GM12878 (cell line): ENCODE measurements around the gene METRN. TPM values are rescaled to one million over a fixed set of nuclear protein-coding genes. Genes with fewer than 3 reads are reported as not detected.

Experiments used
- ATAC-seq: fragments of 200-7000 bp; cut with Tn5 transposase; 3 replicates; pipeline ENCODE4 v1.9.1; 2020; ENCODE audit warnings: mild to moderate bottlenecking, moderate library complexity
- BruUV-seq: library from RNA; stranded (reverse); fragments of 400-500 nt; replicated peaks from 2 replicates; lab custom pipeline; 2021; lab: Mats Ljungman, UMichigan
- CTCF ChIA-PET: fragments of 300-600 bp; sonication (Branson Sonifier 250); formaldehyde crosslinking; extraction: SDS; loops from one replicate; lab custom pipeline; 2021; ENCODE audit warnings: inconsistent platforms; lab: Yijun Ruan, JAX
- POLR2A ChIA-PET: fragments of 350-600 bp; formaldehyde crosslinking; extraction: SDS; loops from one replicate; lab custom pipeline; 2021; ENCODE audit warnings: inconsistent platforms; lab: Charles Lee
- RAD21 ChIA-PET: fragments of 300-600 bp; sonication (Branson Sonifier 250); formaldehyde crosslinking; loops from one replicate; lab custom pipeline; 2023; ENCODE audit warnings: antibody characterized with exemption; ENCODE audit not compliant: unreplicated experiment; lab: Charles Lee
- SMC1A ChIA-PET: fragments of 300-600 bp; sonication (Branson Sonifier 250); formaldehyde crosslinking; loops from one replicate; lab custom pipeline; 2023; ENCODE audit not compliant: unreplicated experiment, uncharacterized antibody; lab: Charles Lee
- DNase-seq: peaks from one replicate; pipeline ENCODE4 v3.0.0-alpha.2; 2011; ENCODE audit warnings: low read depth, low spot score
- FAIRE-seq: peaks from 3 replicates; lab custom pipeline; 2011; peaks lifted over from hg19 to GRCh38; lab: Jason Lieb, UNC
- H2AFZ ChIP-seq: 2 replicates; pipeline ENCODE4 v1.6.0; 2011; ENCODE audit warnings: low read depth, low read length, control low read depth; ENCODE audit not compliant: control insufficient read depth
- H3K27ac ChIP-seq: 2 replicates; pipeline ENCODE4 v1.5.1; 2011; ENCODE audit warnings: control low read depth; ENCODE audit not compliant: control insufficient read depth, insufficient read depth
- H3K27me3 ChIP-seq, 2 experiments: replicated peaks in 1 of 2; 2 replicates each; pipeline versions ENCODE4 v1.6.0 to v1.6.1; 2011; ENCODE audit warnings: low read length in 1 of 2; ENCODE audit not compliant: control insufficient read depth in 2 of 2, insufficient read depth in 2 of 2
- H3K36me3 ChIP-seq, 2 experiments: 2 replicates each; pipeline ENCODE4 v1.5.1; 2011; ENCODE audit warnings: low read length in 1 of 2; ENCODE audit not compliant: control insufficient read depth in 2 of 2, insufficient read depth in 2 of 2
- H3K4me1 ChIP-seq: 2 replicates; pipeline ENCODE4 v1.6.1; 2011; ENCODE audit warnings: mild to moderate bottlenecking, low read length, moderate library complexity, mixed read lengths; ENCODE audit not compliant: control insufficient read depth, insufficient read depth
- H3K4me2 ChIP-seq: 2 replicates; pipeline ENCODE4 v1.6.0; 2011; ENCODE audit warnings: control low read depth; ENCODE audit not compliant: control insufficient read depth, insufficient read depth
- H3K4me3 ChIP-seq: fragments of 200-600 bp; sonication (generic); 2 replicates; pipeline ENCODE4 v1.5.1; 2016
- H3K79me2 ChIP-seq: 2 replicates; pipeline ENCODE4 v1.6.0; 2011; ENCODE audit warnings: low read length; ENCODE audit not compliant: control insufficient read depth, insufficient read depth
- H3K9ac ChIP-seq: 2 replicates; pipeline ENCODE4 v1.8.0; 2011; ENCODE audit warnings: low read length, control low read depth, mixed read lengths; ENCODE audit not compliant: control insufficient read depth, insufficient read depth
- H3K9me3 ChIP-seq: replicated peaks from 3 replicates; pipeline ENCODE4 v1.5.1; 2011; ENCODE audit warnings: mild to moderate bottlenecking, low read length; ENCODE audit not compliant: control insufficient read depth, insufficient read depth
- H4K20me1 ChIP-seq: 2 replicates; pipeline ENCODE4 v1.6.0; 2011; ENCODE audit not compliant: control insufficient read depth, insufficient read depth
- CBFB ChIP-seq: IDR thresholded peaks from 2 replicates; pipeline ENCODE4 v1.6.1; 2016; ENCODE audit warnings: antibody characterized with exemption, low read depth
- EED ChIP-seq: sonication (generic); IDR thresholded peaks from 2 replicates; pipeline ENCODE4 v1.6.1; 2016; ENCODE audit warnings: antibody characterized with exemption, low read depth
- EZH2 ChIP-seq: IDR thresholded peaks from 2 replicates; pipeline ENCODE4 v1.6.1; 2012; ENCODE audit warnings: low read depth, mild to moderate bottlenecking, control low read depth, inconsistent platforms, low read length, borderline replicate concordance; ENCODE audit not compliant: control insufficient read depth
- MEF2A ChIP-seq: IDR thresholded peaks from 2 replicates; pipeline ENCODE4 v1.6.1; 2011; ENCODE audit warnings: low read depth, mild to moderate bottlenecking, low read length, moderate library complexity; ENCODE audit not compliant: insufficient read depth
- MEF2B ChIP-seq: fragments of 450-650 bp; IDR thresholded peaks from 2 replicates; pipeline ENCODE4 v1.6.1; 2018; ENCODE audit warnings: mild to moderate bottlenecking, moderate library complexity; ENCODE audit not compliant: partially characterized antibody, poor library complexity, severe bottlenecking
- PKNOX1 ChIP-seq: fragments of 450-650 bp; IDR thresholded peaks from 2 replicates; pipeline ENCODE4 v1.6.1; 2016; ENCODE audit warnings: mild to moderate bottlenecking
- POLR2A ChIP-seq: IDR thresholded peaks from 2 replicates; pipeline ENCODE4 v1.6.1; 2011; ENCODE audit warnings: low read depth, mild to moderate bottlenecking, low read length
- SIN3A ChIP-seq: IDR thresholded peaks from 2 replicates; pipeline ENCODE4 v1.6.1; 2012; ENCODE audit warnings: low read depth, low read length, improper control_type of control experiment
- TBL1XR1 ChIP-seq: IDR thresholded peaks from 2 replicates; pipeline ENCODE4 v1.6.1; 2012; ENCODE audit warnings: low read depth, low read length, improper control_type of control experiment
- ZBTB40 ChIP-seq: fragments of 450-650 bp; IDR thresholded peaks from 2 replicates; pipeline ENCODE4 v1.6.1; 2016; ENCODE audit warnings: mild to moderate bottlenecking, moderate library complexity, borderline replicate concordance
- WGBS: methylation state at CpG from one replicate; pipeline ENCODE4 v1.1.6; 2016; ENCODE audit warnings: low lambda C conversion rate; ENCODE audit not compliant: insufficient replicate concordance, insufficient coverage; ENCODE audit errors: missing lambda C conversion rate; 5-methylcytosine and 5-hydroxymethylcytosine counted together
- in situ Hi-C: fragments of 300-500 bp; cut with MboI; formaldehyde crosslinking; loops from 9 replicates; pipeline ENCODE4 v1.14.3; 2018; ENCODE audit warnings: mixed read lengths
- intact Hi-C: fragments of 100-400 bp; cut with micrococcal nuclease; formaldehyde crosslinking; loops from one replicate; pipeline ENCODE4 v1.14.2; 2022; ENCODE audit not compliant: unreplicated experiment
- polyA plus RNA-seq, 11 experiments: library from polyadenylated mRNA; depleted of rRNA in 4 of 11; unstranded in 6 of 11; stranded (reverse) in 5 of 11; fragments of >200 nt; fragmentation: Nextera tagmentation in 4 of 11; fragmentation: Illumina TruSeq in 1 of 11; extraction: Ambion mirVana in 4 of 11; extraction: Trizol in 1 of 11; gene quantifications; 1 replicate in 1 of 11; 2 replicates in 10 of 11; pipeline versions ENCODE4 v1.2.1 to v1.2.3, GENCODE V29; 2011 to 2016; ENCODE audit warnings: inconsistent platforms in 2 of 11, missing spikeins in 2 of 11, low read depth in 1 of 11
- total RNA-seq, 4 experiments: library from RNA; depleted of rRNA in 3 of 4; stranded (reverse); fragments of >200 nt in 3 of 4; fragmentation: Illumina TruSeq in 1 of 4; extraction: Trizol in 1 of 4; gene quantifications; 2 replicates each; pipeline versions ENCODE4 v1.2.1 to v1.2.3, GENCODE V29; 2013 to 2021

Gene METRN
- total and polyA plus RNA-seq, 10 of the 15 experiments (the other 5 are each of a cell fraction or from before 2014, with no cell fraction given) = 0.11 to 12.8 (median 1.1) TPM; not detected in 1

- FAIRE-seq (no peak), DNase-seq (no peak), ATAC-seq (no peak)
- WGBS = 80% methylated on average over 22 of the region's 22 CpGs
- ChIA-PET RAD21 (no interaction called here), POLR2A (interaction anchor here (1.0 to 1.4 kb wide), 2 partner anchors 9 to 11 kb away, joined by 3 to 6 read pairs; partner anchors contain the start of gene ANTKMT), CTCF (interaction anchor here (0.7 to 1.4 kb wide), 5 partner anchors 10 to 881 kb away, joined by 3 to 6 read pairs (median 3); partner anchors contain the start of genes ANTKMT and IFT140), SMC1A (no interaction called here)
- H3K4me2 ChIP-seq = no peak overlapping the region
- H3K4me3 ChIP-seq = no peak overlapping the region
- no peaks in the 10 kb centered on the region; the same call in 1 of the 2 replicates for H3K79me2 ChIP-seq
- no TSS peak for BruUV-seq
- in situ Hi-C loops (no loop called here), intact Hi-C loops (no loop called here)
- H3K4me1 ChIP-seq = peaks cover 24% of the 10 kb centered on the region
- TF ChIP-seq POLR2A = peak; percentile 42; the same call in 1 of the 2 replicates
- TF ChIP-seq MEF2B = no peak
- H3K27me3 ChIP-seq = no peaks in the 10 kb centered on the region
- no peaks in the 10 kb centered on the region for H3K9me3 ChIP-seq
- peaks cover 7 to 9% of the 10 kb centered on the region in 2 experiments; a peak in 3 of 4 replicates for H3K36me3 ChIP-seq
- H2AFZ ChIP-seq = no peak overlapping the region
- no peaks in the 10 kb centered on the region for H4K20me1 ChIP-seq
- no peak overlapping the region for H3K9ac ChIP-seq
- H3K27ac ChIP-seq = no peak overlapping the region
Measured at GRCh38 chr16:730666-731509, 16.0 kb downstream of the METRN start.

- no peaks in the 10 kb centered on the region for H3K9me3 ChIP-seq
- SMC1A ChIA-PET = interaction anchor here (1.2 kb wide), 1 partner anchor 16 kb away, joined by 3 read pairs; no protein-coding TSS in a partner anchor
- no peak overlapping the region for H3K9ac ChIP-seq
- ATAC-seq (no peak), FAIRE-seq (no peak), DNase-seq (no peak)
- no peak overlapping the region for H3K4me2 ChIP-seq
- no peaks in the 10 kb centered on the region for H3K27me3 ChIP-seq
- in situ Hi-C loops (no loop called here), intact Hi-C loops (no loop called here)
- RAD21 ChIA-PET = no interaction called here
- POLR2A ChIA-PET = interaction anchor here (0.9 to 1.0 kb wide), 2 partner anchors 12 to 13 kb away, joined by 3 read pairs; no protein-coding TSS in a partner anchor
- no peaks in the 10 kb centered on the region; the same call in 1 of the 2 replicates for H3K79me2 ChIP-seq
- H4K20me1 ChIP-seq = no peaks in the 10 kb centered on the region
- 89% methylated on average over 12 of the region's 12 CpGs for WGBS
- H3K4me1 ChIP-seq = peaks cover 31% of the 10 kb centered on the region
- H3K27ac ChIP-seq = no peak overlapping the region
- H3K36me3 ChIP-seq = peaks cover 7 to 9% of the 10 kb centered on the region in 2 experiments; a peak in 3 of 4 replicates
- no peak overlapping the region for H3K4me3 ChIP-seq
- CTCF ChIA-PET = interaction anchor here (0.8 to 1.4 kb wide), 3 partner anchors 11 to 12 kb away, joined by 3 to 4 read pairs (median 4); partner anchors contain the start of gene ANTKMT
- H2AFZ ChIP-seq = no peak overlapping the region
- no TSS peak for BruUV-seq
- no peak for TF ChIP-seq EED
- no peak for TF ChIP-seq CBFB
- TF ChIP-seq SIN3A = no peak
- TF ChIP-seq EZH2 = no peak
- no peak for TF ChIP-seq MEF2A
- no peak for TF ChIP-seq PKNOX1
- TF ChIP-seq TBL1XR1 = no peak
- TF ChIP-seq ZBTB40 = no peak
Measured at GRCh38 chr16:732332-732731, 17.4 kb downstream of the METRN start.
